Cardiac fibroblast (primary cell): ENCODE measurements around the gene FRMD4A.
"Not testable (repeated sequence)": the region's sequence is repeated elsewhere in the genome, so short reads cannot be mapped to it uniquely, and the experiment has no call there.

ENCODE experiments used
- DNase-seq, 2 donors: peaks; one replicate each; pipeline versions ENCODE4 v3.0.0 to v3.0.0-alpha.2; 2010; ENCODE audit warnings: low read depth in 2 of 2
- H3K4me3 ChIP-seq, 2 donors: replicated peaks in 1 of 2; 1 replicate in 1 of 2; 2 replicates in 1 of 2; pipeline ENCODE4 v1.5.1; 2011; ENCODE audit warnings: low read depth in 2 of 2, low read length in 2 of 2, mild to moderate bottlenecking in 2 of 2, moderate library complexity in 1 of 2
- TF ChIP-seq, protein P1 (sequence below): IDR thresholded peaks from one replicate; pipeline ENCODE4 v1.5.1; 2011; ENCODE audit warnings: low read depth, mild to moderate bottlenecking, low read length, inconsistent platforms

Gene FRMD4A

GRCh38 chr10:13719425-13719824 is 611.3 kb downstream of the FRMD4A start:
- TF ChIP-seq, protein P1, sequence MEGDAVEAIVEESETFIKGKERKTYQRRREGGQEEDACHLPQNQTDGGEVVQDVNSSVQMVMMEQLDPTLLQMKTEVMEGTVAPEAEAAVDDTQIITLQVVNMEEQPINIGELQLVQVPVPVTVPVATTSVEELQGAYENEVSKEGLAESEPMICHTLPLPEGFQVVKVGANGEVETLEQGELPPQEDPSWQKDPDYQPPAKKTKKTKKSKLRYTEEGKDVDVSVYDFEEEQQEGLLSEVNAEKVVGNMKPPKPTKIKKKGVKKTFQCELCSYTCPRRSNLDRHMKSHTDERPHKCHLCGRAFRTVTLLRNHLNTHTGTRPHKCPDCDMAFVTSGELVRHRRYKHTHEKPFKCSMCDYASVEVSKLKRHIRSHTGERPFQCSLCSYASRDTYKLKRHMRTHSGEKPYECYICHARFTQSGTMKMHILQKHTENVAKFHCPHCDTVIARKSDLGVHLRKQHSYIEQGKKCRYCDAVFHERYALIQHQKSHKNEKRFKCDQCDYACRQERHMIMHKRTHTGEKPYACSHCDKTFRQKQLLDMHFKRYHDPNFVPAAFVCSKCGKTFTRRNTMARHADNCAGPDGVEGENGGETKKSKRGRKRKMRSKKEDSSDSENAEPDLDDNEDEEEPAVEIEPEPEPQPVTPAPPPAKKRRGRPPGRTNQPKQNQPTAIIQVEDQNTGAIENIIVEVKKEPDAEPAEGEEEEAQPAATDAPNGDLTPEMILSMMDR = no peak
- no peak overlapping the region for H3K4me3 ChIP-seq

GRCh38 chr10:13718820-13719219 is 611.9 kb downstream of the FRMD4A start:
- H3K4me3 ChIP-seq = no peak overlapping the region
- TF ChIP-seq, protein P1 = no peak
- DNase-seq = no peak

More at GRCh38 chr10:13719425-13719824, 611.3 kb downstream of the FRMD4A start:
- DNase-seq = no peak

- H3K4me3 ChIP-seq = peak overlapping the region in 1 of 2 donors; percentile 31
- TF ChIP-seq, protein P1 = no peak
- peak; percentile 88 to 92 for DNase-seq
Observed at GRCh38 chr10:13717936-13718772, 612.6 kb downstream of the FRMD4A start.

GRCh38 chr10:13717571-13717935 is 613.2 kb downstream of the FRMD4A start:
- peak overlapping the region in 1 of 2 donors; percentile 31 for H3K4me3 ChIP-seq
- TF ChIP-seq, protein P1 = no peak
- DNase-seq = no peak

- TF ChIP-seq, protein P1 = no peak
- H3K4me3 ChIP-seq = no peak overlapping the region
- peak; percentile 68 to 95 for DNase-seq
Observed at GRCh38 chr10:13716081-13717071, 614.3 kb downstream of the FRMD4A start.

- H3K4me3 ChIP-seq, DNase-seq: not testable (repeated sequence)
Observed at GRCh38 chr10:13715596-13715995, 615.1 kb downstream of the FRMD4A start.

DNA sequence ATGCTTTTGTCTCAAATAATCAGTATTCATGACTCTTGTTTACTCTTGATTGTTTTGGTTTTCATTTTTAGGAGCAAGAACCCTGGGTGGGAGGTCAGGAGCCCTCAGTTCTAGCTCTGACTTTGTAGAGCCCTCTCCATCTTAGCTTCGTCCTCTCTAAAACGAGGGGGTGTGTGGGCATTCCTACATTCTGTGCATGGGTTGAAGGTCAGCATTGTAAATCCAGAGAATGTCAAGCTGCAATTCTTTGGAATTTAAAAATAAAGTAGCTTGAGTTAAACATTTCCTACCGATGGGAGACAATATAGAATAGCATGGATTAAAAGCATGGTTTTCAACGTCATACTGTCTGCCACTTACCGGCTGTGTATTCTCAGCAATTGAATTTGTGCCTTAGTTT is 615.6 kb downstream of the FRMD4A start:
- TF ChIP-seq, protein P1 = no peak
- no peak for DNase-seq
- no peak overlapping the region for H3K4me3 ChIP-seq
